DLD1 (cell line): ENCODE measurements around the gene SERPINI1.

ENCODE experiments used
- in situ Hi-C: cut with HindIII; loops from 2 replicates; pipeline ENCODE4 v1.10.0; 2017; ENCODE audit warnings: low sequenced_read_pairs

Gene SERPINI1

GRCh38 chr3:167843481-167843880, 108.0 kb downstream of the SERPINI1 start:
- in situ Hi-C loops, result no loop called here

GRCh38 chr3:167843886-167844285, 108.4 kb downstream of the SERPINI1 start:
- in situ Hi-C loops, result no loop called here

GRCh38 chr3:167844528-167844927, 109.0 kb downstream of the SERPINI1 start:
- in situ Hi-C loops, result no loop called here

- in situ Hi-C loops, result loop anchor here (25.0 kb wide), 1 partner anchor 439 kb away; no protein-coding TSS in a partner anchor
Observed at GRCh38 chr3:167851171-167851570, 115.7 kb downstream of the SERPINI1 start.

- in situ Hi-C loops, result loop anchor here (25.0 kb wide), 1 partner anchor 439 kb away; no protein-coding TSS in a partner anchor
Observed at GRCh38 chr3:167851749-167852148, 116.2 kb downstream of the SERPINI1 start.

GRCh38 chr3:167852216-167852615, 116.7 kb downstream of the SERPINI1 start:
- in situ Hi-C loops, result loop anchor here (25.0 kb wide), 1 partner anchor 440 kb away; no protein-coding TSS in a partner anchor

GRCh38 chr3:167854063-167854462, 118.5 kb downstream of the SERPINI1 start:
- in situ Hi-C loops, result loop anchor here (25.0 kb wide), 1 partner anchor 442 kb away; no protein-coding TSS in a partner anchor

GRCh38 chr3:167854846-167855245, 119.3 kb downstream of the SERPINI1 start:
- in situ Hi-C loops, result loop anchor here (25.0 kb wide), 1 partner anchor 443 kb away; no protein-coding TSS in a partner anchor

- in situ Hi-C loops, result loop anchor here (25.0 kb wide), 1 partner anchor 443 kb away; no protein-coding TSS in a partner anchor
Observed at GRCh38 chr3:167855306-167855705, 119.8 kb downstream of the SERPINI1 start.

- in situ Hi-C loops, result loop anchor here (25.0 kb wide), 1 partner anchor 447 kb away; no protein-coding TSS in a partner anchor
Observed at GRCh38 chr3:167858865-167859264, 123.3 kb downstream of the SERPINI1 start.

GRCh38 chr3:167859610-167860009, 124.1 kb downstream of the SERPINI1 start:
- in situ Hi-C loops, result loop anchor here (25.0 kb wide), 1 partner anchor 447 kb away; no protein-coding TSS in a partner anchor

- in situ Hi-C loops, result loop anchor here (25.0 kb wide), 1 partner anchor 449 kb away; no protein-coding TSS in a partner anchor
Observed at GRCh38 chr3:167861649-167862048, 126.1 kb downstream of the SERPINI1 start.

GRCh38 chr3:167862104-167862730, 126.7 kb downstream of the SERPINI1 start:
- in situ Hi-C loops, result loop anchor here (25.0 kb wide), 1 partner anchor 450 kb away; no protein-coding TSS in a partner anchor

- in situ Hi-C loops, result loop anchor here (25.0 kb wide), 1 partner anchor 452 kb away; no protein-coding TSS in a partner anchor
Observed at GRCh38 chr3:167863811-167864551, 128.5 kb downstream of the SERPINI1 start.

- in situ Hi-C loops, result loop anchor here (25.0 kb wide), 1 partner anchor 452 kb away; no protein-coding TSS in a partner anchor
Observed at GRCh38 chr3:167864552-167864874, 129.0 kb downstream of the SERPINI1 start.

- in situ Hi-C loops, result loop anchor here (25.0 kb wide), 1 partner anchor 454 kb away; no protein-coding TSS in a partner anchor
Observed at GRCh38 chr3:167866331-167866730, 130.8 kb downstream of the SERPINI1 start.

- in situ Hi-C loops, result loop anchor here (25.0 kb wide), 1 partner anchor 456 kb away; no protein-coding TSS in a partner anchor
Observed at GRCh38 chr3:167867981-167868380, 132.5 kb downstream of the SERPINI1 start.

- in situ Hi-C loops, result loop anchor here (25.0 kb wide), 1 partner anchor 458 kb away; no protein-coding TSS in a partner anchor
Observed at GRCh38 chr3:167870181-167870580, 134.7 kb downstream of the SERPINI1 start.

GRCh38 chr3:167870759-167871158, 135.2 kb downstream of the SERPINI1 start:
- in situ Hi-C loops, result loop anchor here (25.0 kb wide), 1 partner anchor 458 kb away; no protein-coding TSS in a partner anchor

- in situ Hi-C loops, result loop anchor here (25.0 kb wide), 1 partner anchor 460 kb away; no protein-coding TSS in a partner anchor
Observed at GRCh38 chr3:167872032-167872431, 136.5 kb downstream of the SERPINI1 start.

- in situ Hi-C loops, result loop anchor here (25.0 kb wide), 1 partner anchor 461 kb away; no protein-coding TSS in a partner anchor
Observed at GRCh38 chr3:167872941-167873340, 137.4 kb downstream of the SERPINI1 start.
